ENCODE measurements around the gene STK24.

The STK24 gene

DNA sequence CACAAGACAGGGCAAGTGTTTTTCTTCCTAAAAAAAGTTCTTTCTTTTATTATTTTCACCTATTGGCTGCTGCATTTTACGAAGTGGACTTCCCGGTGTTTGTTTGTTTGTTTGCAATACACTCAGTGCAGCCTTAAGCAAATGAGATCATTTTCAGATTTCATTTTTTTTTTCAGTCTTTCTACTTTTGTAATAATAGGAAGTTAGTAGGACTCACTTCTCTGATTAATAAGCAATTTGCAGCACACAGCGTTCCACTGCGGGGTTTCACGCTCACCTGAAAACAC is 128.3 kb downstream of the STK24 start:
- intact Hi-C loops (cut with DNase I) = loop anchor here (5.0 kb wide), 2 partner anchors 204 to 224 kb away; no protein-coding TSS in a partner anchor
- no peak for DNase-seq

DNA sequence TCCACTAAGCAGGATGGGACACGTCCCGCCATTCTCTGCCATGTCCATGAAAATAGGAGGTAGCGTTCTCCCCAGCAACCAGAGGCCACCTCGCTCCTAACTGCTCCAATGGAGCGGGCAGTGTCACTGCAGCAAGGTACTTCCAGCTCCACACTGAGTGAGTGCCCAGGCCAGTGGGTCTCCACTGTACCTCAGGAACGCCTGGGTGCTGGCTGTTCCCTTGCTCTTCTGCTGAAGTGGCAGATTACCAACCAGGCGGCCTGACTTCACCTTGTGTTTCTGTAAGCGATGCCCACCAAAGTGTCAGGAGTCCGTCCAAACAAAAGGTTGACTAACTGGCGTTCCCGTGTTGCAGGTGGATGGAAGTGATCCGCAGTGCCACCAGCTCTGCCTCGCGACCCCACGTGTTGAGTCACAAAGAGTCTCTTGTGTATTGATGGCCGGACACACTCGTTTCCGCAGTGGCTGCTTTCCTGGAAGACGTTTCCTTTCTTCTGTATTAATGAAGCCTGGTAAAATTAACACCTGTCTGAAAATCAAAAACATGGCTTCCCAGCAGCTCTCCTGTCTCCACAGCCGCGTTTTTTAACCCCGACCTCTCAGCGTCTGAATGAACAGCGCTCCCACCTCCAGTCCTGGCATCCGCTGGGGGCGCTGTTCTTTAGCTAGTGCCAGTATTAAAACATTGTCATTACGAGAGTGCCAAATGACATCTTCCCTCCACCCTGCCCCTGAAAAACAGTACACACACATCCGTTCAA is 128.8 kb downstream of the STK24 start:
- intact Hi-C loops (cut with DNase I) = loop anchor here (5.0 kb wide), 2 partner anchors 204 to 224 kb away; no protein-coding TSS in a partner anchor
- DNase-seq = peak; percentile 66 to 93 (median 83)

DNA sequence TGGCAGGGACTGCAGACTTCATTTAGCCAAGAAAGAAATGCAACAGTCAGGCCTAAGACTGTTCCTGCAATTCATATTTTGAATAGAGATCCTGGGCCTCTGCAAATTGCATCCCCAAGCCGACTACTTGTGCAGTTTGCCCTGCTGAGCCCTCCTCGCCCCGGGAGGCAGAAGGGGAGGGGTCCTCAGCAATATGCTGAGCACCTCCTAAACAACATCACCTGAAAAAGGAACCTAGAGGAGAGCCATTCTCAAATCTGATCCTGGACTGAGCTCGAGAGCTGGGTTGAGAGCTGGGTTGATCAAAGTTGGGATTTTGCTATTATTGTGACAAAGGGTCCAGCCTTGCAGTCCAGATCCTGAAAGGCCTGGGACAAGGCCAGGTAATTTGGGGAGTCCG is 129.8 kb downstream of the STK24 start:
- intact Hi-C loops (cut with DNase I) = loop anchor here (5.0 kb wide), 2 partner anchors 205 to 225 kb away; no protein-coding TSS in a partner anchor
- no peak for DNase-seq

DNA sequence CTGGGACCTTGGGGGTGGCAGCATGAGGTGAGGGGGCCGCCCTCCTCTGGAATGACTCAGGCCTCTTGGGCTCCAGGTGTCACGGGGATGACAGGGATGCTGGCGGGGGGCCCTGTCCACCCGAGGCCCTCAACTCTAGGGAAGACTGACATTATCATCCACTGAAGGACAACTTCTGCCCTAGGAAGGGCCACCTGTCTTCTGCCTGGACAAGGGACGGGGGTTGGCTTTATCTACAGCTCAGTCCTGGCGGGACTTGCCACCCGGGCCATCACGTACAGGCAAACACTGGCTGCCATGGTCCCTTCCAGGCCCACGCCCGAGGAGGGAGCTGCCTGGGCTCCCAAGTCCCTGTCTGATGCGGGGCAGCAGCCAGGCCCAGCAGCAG is 130.7 kb downstream of the STK24 start:
- DNase-seq = no peak
- intact Hi-C loops (cut with DNase I) = loop anchor here (5.0 kb wide), 2 partner anchors 206 to 226 kb away; no protein-coding TSS in a partner anchor

DNA sequence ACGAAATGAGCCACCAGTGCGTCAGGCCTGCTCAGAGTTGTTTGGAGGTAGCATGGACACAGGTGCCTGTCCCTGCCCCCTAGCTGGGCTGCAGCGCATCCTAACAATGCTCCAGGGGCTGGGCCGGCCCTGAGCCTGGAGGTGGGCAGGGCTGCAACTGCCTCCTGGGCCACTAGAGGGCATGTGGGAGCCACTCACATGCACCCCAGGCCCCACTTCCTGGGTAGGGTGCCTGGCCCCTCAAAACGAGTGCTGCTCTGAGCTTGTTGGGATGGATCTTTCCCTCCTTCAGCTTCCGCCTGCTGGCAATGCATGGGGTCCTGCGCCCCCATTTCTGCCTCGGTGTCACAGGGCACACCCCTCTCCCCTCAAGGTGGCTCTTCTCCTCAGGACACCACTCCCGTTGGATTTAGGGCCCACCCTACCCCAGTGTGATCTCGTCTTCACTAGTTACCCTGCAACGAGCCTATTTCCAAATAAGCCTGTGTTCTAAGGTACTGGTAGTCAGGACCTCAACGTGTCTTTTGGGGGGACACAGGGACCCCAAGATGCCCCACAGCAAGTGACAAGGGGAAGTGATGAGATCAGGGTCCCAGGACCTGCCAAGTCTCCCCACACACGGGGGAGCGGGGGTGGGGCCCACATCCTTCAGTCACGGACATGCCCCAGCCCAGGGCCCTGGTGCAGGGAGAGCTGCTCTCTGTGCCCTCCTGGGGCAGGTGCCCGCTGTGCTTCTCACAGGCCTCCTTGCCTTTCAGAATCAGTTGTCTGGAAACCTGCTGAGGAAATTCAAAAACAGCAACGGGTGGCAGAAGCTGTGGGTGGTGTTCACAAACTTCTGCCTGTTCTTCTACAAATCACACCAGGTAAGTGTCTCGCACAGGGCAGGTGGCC is 131.3 kb downstream of the STK24 start:
- DNase-seq = peak; percentile 44 to 88 (median 69)
- intact Hi-C loops (cut with DNase I) = loop anchor here (5.0 kb wide), 2 partner anchors 207 to 227 kb away; no protein-coding TSS in a partner anchor

DNA sequence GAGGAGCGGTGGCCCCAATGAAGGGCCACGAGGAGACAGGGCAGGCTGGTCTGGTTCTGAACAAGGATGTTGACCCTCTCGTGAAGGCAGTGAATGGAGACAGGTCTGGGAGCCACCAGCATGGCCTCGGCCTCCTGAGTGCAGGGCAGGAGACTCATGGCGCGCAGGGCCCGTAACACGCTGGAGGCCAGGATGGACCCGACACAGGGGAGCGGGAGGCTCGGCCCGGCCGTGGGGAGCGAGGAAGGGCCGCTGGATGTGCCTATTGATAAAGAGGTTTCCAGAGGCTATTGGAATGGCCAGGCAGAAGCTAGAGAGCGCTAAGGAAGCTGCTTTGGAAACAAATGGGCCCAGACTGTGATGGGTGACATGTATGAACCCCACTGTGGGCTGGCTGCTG is 132.5 kb downstream of the STK24 start:
- no peak for DNase-seq
- intact Hi-C loops (cut with DNase I) = no loop called here

DNA sequence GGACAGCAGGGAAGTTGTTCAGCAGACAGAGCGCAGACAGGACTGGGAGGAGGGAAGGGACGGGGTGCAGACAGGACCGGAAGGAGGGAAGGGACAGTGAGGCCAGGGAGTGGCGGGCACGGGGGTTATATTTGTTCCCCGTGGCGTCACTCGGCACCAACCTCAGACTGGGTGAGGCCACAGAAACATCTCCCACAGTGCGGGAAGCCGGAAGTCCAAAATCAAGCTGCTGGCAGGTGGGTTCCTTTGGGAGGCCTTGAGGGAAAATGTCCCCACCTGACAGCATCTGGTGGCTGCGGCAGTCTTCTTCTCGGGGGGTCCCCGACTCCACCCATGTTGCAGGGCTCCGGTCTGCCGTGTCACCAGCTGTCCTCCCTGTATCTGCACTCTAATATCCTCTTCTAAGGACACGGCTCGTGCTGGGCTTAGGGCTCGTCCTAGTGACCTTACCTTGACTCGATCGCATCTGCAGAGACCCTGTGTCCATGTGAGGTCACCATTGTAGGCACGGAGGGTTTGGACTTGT is 133.0 kb downstream of the STK24 start:
- intact Hi-C loops (cut with DNase I) = no loop called here
- no peak for DNase-seq

DNA sequence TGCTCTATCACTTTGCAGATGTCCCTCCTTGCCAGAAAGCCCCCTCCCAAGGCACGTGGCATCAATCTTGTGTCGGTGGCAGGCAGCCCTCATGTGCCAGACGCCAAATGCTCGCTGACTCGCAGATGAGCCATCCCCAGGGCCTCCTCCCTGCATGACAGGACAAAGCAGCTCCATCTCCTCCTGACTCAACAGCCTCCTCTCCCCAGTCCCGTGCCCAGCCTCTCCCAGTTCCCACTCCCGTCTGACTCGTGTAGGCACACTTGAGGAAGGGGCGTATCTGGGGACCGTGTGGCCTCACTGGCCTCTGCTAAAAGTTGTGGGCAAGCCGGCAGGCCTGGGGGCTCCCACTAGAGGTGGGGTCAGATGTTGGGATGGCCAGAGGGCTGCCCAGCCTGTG is 133.6 kb downstream of the STK24 start:
- intact Hi-C loops (cut with DNase I) = no loop called here
- DNase-seq = no peak

DNA sequence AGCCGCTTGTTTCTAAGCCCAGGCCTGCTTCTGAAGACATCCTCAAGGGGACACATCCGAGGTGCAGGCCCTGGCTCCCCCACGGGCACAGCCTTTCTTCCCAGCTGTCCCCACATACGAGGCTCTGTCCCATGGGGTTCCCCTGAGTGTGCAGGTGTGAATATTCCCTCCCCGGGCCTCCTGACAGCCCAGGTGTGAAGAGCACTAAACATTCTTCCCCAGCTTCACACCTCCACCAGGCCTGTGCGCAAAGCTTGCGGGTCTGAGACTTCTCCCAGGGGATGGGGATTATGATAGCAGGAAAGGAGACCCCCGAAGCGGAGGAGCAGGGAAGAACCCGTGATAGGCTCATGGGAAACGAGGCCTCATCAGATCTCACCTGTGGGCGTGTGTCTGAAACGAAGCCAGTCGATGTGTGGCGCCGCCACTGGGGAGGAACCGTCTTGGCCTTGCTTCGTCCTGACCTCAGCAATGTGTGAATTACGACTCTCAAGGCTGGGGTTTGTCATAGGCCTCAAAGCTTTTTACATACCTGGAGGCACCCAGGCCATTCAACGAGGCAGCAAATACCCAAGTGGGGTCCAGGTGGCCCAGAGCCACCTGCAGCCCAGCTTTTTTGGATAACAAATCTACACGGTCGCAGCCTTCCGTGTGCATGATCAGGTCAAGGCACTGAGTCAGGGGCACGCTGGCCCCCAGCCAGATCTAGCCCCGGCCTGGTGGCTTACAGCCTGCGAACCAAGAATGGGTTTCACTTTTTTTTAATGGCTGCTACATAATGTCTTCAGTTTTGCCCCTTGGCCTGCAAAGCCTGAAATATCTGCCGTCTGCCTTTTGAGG is 134.3 kb downstream of the STK24 start:
- no peak for DNase-seq

DNA sequence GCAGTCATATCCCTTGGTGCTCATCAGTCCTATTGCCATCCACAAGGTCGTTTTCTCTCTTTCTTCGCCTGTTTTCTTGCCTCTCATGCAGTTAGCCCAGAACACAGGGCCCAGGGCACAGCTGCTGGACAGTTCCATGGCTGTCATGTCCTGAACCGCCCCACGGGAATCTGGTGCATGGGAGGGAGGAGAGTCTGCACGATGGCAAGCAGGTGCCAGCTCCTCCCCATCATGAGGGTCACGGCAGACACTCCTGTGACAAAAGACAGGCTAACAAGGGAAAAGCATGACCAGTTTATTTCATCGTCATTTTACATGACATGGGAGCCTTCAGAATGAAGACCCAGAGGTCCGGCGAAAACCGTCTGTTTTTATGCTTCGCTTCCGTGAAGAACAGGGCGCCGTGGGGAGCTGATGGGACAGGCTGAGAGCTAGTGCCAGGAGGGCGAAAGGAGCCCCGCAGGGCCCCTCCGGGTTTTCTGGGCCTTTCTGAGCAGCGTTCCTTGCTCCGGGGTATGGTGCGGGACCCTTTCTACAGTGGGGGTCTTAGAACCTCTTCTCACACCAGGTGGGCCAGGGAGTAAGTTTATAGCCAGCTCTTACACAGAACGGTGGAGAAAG is 135.7 kb downstream of the STK24 start:
- intact Hi-C loops (cut with DNase I) = no loop called here
- DNase-seq = no peak

More for the DNA sequence above, 134.3 kb downstream of the STK24 start:
- intact Hi-C loops (cut with DNase I) = no loop called here

DNA sequence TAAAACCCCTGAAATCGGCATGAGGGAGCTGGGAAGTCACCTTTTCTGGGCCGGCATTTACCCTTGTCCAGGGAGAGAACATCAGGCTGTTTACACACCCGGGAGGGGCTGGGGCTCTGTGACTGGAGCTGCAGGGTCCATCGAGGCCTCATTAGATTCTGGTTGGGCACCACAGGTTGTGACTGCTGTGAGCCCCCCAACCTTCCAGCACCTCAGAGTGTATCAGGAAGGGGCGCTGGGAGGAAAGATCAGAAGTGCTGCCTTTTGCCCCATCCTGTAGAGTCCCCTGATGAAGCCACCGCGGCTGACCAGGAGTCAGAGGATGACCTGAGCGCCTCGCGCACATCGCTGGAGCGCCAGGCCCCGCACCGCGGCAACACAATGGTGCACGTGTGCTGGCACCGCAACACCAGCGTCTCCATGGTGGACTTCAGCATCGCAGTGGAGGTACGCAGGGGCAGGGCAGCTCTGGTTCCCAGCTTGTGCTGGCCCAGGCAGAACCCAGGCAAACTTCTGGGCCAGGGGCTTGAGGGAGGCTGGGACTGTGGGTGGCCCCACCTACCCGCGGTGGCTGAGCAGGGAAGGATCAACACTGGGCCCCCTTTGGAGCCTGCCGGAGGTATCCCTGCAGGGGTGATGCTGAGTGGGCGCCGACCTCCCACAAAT is 136.4 kb downstream of the STK24 start:
- DNase-seq = no peak
- intact Hi-C loops (cut with DNase I) = no loop called here

DNA sequence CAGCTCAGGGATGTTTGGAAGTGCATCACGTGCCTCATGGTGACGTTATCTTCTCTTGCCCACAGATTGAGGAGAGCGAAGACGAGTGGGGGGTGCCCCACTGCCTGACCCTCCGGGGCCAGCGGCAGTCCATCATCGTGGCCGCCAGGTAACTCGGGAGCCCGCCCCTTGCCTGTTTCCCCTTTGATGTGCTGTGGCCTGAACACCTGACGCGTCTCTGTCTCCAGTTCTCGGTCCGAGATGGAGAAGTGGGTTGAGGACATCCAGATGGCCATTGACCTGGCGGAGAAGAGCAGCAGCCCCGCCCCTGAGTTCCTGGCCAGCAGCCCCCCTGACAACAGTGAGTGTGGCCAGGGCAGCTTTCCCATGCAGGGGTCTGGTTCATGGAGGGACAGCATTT is 137.0 kb downstream of the STK24 start:
- intact Hi-C loops (cut with DNase I) = no loop called here
- no peak for DNase-seq

DNA sequence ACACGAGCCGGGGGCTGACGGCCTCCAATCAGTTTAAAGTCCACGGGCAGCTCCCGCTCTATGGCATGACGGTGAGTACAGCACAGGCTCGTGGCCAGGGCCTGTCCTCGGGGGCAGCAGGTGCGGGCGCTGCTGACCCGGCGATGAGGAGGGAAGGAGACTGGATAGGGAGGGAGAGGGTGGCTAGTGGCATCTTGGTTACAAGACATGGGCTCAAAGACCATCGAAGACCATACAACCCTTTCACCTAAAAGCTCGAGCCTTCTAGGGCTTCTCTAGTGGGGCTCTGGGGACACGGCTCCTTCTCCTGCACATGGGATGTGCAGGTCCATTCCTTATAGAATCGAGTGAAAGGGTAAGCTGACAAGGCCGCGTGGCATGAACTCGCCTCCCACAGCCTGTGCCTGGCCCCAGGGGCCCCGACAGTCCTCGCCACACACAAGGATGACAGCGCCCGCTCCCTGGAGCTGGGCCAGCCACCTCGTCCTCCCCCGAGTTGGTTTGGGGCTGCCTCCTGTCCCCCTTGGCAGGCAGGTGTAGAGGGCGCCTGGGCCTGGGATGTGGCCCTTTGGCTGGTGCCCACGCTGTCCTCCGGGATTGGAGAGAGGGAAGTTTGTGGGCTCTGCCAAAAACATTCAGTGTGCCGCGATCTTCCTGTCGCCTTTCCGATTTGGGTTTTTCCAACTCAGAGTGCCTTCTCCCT is 137.6 kb downstream of the STK24 start:
- intact Hi-C loops (cut with DNase I) = no loop called here
- DNase-seq = no peak

DNA sequence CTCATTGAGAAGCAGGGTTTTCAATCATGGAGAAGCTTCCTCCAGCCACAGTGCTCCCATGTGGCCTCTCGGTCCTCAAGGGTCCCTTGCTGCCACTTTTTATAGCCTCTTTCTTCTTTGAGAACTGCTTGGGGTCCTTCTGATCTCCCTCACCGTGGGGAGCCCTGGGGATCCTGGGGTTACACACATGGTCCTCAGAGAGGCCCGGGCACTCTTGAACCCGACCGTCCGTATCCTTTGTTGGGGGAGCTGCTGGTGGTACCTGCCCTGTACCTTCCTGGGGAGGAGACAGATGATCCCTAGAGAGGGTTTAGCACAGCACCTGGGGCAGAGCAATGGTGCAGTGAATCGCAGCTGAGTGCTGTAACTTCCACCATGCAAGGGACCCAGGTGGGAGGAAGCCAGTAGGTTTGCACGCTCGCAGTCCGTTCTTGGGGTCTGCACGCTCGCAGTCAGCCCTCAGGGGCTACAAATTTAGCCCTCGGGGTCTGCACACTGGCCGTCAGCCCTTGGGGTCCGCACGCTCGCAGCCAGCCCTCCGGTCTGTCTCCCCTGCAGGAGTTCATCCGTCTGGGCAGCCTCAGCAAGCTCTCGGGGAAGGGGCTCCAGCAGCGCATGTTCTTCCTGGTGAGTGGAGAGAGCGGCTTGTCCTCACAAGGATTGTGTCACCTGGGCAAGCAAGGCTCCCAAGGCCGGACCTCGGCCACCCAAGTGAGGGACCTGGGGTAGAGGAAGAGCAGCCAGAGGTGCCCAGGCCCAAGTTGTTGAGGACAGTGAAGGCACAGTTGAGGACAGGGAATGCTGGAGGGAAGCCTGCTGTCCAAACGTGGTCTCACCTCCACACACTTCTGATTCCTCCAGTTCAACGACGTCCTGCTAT is 138.4 kb downstream of the STK24 start:
- intact Hi-C loops (cut with DNase I) = no loop called here
- DNase-seq = no peak

DNA sequence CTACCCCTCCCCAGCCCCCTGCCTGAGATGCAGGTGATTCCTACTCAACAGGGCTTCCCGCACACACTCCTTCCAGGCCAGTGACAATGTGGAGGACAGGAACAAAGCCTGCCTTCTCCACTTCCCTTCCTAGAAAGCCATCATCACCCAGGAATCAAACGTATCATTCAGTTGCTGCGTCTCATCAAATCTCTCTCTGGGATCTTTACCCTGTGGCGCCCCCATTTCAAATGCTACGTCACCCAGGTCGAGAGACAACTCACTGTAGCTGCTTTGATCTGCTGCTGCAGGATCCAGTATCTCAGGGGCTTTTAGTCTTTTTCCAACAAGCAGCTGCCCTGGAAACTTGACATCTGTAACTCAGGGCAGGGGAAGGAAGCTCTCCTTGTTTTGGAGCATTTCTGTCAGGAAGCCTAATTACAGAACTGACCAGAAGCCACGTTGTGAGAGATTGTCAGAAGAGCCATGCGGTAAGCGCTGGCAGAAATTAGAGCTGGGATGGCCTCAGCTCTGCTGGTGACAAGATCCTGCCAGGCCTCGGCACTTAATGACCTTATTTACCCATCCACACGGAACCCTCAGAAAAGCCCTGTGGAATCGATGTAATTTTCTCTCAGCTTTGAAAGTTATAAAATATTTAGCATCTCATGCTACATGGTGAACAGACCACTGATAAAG is 140.5 kb downstream of the STK24 start:
- intact Hi-C loops (cut with DNase I) = no loop called here
- no peak for DNase-seq

DNA sequence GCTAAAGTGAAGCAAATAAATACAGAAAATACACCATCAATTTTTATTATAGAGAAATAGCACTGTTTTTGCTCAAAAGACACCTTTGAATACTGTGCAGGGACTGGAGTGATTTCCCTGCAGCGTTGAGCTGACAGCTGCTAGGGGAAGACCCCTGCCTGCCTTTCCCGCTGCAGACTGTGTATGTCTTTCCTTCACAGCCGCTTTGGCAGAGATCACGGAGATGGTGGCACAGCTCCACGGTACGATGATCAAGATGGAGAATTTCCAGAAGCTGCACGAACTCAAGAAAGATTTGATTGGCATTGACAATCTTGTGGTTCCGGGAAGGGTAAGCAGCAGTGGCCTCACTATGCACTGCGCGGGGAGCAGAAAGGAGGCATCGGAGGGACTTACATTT is 141.5 kb downstream of the STK24 start:
- intact Hi-C loops (cut with DNase I) = no loop called here

More for the DNA sequence above, 141.5 kb downstream of the STK24 start:
- no peak for DNase-seq
